GM19025 (cell line): ENCODE measurements around the gene PDYN.

Experiments used
- ATAC-seq: cut with Tn5 transposase; IDR thresholded peaks from one replicate; pipeline ENCODE4 v1.9.1; 2021; ENCODE audit warnings: mild to moderate bottlenecking, low read depth, moderate library complexity; ENCODE audit not compliant: unreplicated experiment

PDYN gene

DNA sequence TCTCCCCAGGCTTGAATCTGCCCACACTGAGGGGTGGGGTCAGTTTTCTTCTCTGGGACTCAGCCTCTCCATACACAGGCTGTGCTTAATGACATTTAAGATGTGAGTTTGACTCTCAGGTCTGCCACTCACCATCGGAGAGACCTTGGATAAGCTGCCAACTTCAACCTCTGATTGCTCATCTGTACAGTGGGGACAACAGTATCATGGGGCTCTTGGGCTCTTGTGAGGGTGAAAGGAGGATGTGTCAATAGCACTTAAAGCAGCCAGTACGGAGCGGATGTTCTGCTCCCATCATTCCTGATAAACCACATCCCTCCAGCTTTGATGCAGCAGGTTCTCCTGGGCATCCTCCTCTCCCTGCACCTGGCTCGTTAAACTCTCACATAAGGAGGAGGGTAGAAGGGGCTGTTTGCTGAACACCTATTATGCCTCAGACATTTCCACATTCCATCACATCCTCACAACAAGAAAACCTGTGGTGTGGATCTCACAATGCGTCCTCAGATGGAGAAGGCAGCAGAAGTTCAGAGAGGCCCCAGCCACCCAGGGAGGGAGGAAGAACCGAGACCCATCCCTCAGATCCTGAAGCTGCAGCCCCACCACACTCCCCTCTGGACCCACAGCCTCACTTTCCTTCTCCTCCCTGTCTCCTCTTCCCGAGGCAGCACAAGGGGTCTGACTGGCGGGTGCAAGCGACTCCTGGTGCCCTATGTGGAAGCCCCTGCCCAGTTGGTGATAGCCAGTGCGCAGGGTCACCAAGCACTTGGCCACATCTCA, 1.9 kb upstream of the PDYN start:
- ATAC-seq: no peak

DNA sequence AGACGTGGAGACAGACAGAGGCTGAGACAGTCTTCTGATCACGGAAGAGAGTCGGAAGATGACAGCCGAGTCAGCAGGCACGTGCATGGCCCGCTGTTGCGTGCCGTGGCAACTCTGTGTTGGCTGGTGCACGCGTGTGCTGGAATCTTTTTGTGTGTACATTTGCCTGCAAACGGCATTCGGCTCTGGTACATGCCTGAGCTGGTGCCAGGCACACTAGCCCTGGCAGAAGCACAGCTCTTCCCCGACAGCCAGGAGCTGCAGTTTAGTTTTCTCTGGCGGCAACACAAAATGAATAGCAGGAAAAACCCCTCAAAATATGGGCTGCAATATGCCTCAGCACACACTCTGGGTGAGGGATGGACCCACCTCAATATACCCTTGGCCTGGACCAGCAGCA, 769 bp upstream of the PDYN start:
- no peak for ATAC-seq

DNA sequence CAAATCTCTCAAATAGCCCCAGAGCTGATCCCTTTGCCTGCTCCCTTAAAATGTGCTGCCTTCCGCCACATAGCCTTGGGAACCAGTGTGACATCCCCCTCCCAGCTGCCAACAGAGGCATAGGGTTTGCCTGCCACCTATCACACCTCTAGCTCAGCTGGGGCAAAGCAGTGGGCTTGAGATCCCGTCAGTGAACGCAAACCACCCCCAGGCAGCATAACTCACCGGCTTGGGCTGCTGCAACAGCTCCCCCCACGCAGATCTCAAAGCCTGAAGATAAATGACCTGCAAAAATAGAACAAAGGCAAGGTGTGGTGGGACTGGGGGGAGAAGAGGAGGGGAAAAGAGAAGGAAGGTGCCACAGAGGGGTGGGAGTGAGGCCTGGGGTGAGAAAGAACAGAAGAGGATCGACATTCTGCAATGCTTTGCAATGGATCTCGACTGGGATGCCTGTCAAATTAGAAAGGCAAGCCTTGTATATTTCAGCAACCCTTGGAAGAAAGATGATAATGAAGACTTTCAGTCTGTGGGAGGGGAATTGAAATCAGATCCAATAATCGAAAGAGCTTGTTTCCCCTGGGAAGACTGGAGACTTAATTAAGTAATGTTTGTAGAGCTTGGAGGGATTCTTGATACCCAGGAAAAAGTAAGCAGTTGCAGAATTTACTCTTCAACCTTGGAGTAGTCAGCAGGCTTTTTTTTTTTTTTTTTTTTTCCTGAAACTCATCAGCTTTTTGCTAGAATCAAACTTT, 1.3 kb downstream of the PDYN start:
- no peak for ATAC-seq

DNA sequence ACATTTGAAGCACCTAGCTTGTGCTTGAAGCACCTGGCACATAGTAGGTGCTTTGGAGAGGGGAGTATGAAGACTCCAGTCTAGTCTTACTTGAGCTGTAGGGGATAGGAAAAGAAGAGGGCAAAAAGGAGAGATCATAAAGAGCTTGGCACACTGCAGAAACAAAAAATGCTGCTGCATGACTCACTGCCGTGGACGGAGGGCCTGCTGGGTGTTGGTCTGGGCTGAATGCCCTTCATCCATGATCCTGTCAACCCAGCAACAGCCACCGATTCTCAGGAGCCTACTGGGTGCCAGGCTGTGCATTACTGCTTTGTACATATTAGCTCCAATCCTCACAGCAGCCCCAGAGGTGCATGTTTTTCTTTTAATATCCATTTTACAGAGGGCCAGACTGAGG, 6.0 kb downstream of the PDYN start:
- no peak for ATAC-seq

DNA sequence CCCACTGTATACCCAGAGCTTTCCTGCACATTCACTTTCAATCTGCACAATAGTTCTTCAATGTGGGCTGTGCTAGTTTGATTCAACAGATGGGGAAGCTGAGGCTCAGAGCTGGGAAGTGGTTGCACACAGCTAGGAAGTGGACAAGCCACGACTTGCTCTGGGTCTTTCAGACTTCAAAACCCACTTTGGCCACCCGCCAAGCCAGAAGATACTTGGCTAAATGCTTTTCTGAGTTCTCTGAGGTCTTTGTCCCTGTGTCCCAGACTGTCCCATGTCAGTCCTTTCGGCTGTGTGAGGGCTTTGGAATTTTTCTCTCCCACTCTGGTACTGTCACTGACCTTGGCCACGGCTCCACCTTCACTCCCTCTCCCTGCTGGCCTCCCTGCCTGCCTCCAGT, 10.6 kb downstream of the PDYN start:
- no peak for ATAC-seq

DNA sequence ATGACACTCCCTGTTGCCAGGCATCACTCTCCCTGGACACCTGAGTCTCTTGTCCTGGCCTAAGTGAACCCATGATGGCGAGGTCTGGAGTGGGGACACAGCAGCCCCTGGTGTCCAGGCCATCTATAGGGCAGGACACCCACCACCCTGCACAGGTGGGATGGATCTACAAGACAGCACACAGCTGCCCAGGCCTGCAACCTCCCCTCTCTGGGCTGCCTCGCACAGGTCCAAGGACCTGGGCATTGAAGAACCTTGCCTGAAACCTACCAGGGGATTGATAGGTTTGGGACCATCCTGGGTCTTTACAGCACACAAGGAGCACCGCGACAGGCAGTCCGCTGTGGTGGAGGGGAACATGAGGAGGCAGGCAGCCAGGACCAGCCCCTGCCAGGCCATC, 11.2 kb downstream of the PDYN start:
- ATAC-seq: no peak

GRCh38 chr20:1979106-1979778, 14.6 kb downstream of the PDYN start:
- ATAC-seq: no peak

GRCh38 chr20:1975291-1975690, 18.6 kb downstream of the PDYN start:
- ATAC-seq: no peak

- ATAC-seq: no peak
These were observed 20.0 kb downstream of the PDYN start for GRCh38 chr20:1973601-1974440.

DNA sequence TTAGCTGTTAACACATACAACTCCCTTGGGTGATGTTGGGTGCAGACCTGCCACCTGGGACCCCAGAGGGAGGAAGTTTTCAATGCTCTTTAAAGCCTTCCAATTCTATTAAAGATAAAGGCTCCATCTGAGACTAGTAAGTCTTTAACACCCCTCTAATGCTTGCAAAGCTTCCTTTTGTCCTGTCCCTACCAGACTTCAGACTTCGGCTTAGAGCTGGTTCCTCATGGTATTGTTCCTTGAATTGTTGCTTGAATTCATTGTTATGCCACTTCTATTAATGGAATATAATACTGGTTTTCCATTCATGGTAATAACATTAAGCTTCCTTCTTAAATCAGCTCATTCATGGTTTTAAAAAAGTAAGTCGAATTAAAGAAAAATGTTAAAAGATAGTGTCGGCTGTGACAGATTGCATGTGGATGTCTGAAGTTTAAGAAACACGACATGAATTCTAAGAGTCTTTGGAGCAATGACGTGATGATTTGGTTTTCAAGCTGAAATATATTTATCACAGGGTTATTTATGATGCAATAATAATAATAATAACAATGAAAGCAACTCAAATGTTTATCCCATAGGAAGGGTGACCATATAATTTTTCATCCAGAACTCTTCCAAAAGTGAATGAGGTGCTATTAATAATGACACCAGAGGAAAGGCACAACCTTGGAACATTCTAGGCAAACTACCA, 21.8 kb downstream of the PDYN start:
- no peak for ATAC-seq

DNA sequence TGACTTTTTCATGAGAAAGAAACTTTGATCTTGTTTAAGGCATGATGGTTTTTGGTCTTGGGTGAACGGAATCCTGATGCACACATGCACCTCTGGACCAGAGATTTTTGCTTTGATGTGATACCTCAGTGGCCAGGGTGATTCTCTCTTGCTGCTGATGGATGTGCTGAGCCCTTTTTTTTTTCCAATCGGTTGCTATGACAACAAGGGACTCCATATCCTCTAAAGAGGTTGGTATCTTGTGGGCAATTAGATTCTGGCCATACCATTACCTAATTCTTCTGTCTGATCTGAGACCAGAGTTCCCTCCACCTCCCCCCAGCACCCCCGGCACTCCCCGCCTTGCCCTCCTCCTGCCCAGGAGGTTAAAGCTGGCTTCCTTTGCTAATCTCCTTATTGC, 24.9 kb downstream of the PDYN start:
- ATAC-seq: no peak

DNA sequence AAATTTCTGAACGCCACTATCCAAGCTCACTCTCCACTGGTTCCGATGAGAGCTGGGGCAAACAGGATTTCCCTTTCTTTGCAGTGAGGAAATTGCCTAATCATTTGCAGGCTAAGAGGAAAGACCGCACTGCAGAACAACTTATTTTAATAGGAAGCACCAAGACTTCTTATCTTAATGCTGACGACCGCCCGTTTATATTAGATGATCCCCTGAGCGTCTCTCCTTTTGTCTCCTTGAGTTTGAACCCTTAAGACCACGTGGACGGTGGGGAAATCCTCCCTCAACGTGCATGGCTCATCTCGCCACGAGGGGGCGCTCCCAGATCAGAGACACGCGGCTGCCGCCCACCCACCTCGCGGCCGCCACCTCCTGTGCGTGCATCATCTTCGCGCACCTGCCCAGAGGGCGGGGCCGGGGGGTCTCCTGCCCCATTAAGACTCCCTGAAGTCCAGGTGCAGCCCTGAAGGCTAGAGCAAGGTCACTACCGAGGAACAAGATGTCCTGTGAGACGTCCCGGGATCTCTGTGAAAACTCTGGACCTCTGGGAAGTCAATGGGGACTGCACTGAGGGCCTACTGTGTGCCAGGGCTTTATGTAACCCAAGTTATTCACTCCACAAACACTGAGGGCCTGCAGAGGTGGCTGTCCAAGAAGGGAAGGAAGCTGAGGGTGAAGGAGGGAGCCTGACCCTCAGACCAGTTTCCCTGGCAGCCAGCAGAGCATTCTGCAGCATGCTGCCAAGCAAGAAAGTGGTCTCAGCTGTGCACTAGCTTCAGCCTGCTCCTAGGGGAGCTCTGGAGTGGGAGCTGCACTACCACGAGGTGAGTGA, 28.1 kb downstream of the PDYN start:
- no peak for ATAC-seq

- no peak for ATAC-seq
These were observed 29.0 kb downstream of the PDYN start for GRCh38 chr20:1964659-1965405.

- ATAC-seq: no peak
These were observed 29.8 kb downstream of the PDYN start for GRCh38 chr20:1964061-1964460.

GRCh38 chr20:1961374-1961773, 32.5 kb downstream of the PDYN start:
- ATAC-seq: no peak

DNA sequence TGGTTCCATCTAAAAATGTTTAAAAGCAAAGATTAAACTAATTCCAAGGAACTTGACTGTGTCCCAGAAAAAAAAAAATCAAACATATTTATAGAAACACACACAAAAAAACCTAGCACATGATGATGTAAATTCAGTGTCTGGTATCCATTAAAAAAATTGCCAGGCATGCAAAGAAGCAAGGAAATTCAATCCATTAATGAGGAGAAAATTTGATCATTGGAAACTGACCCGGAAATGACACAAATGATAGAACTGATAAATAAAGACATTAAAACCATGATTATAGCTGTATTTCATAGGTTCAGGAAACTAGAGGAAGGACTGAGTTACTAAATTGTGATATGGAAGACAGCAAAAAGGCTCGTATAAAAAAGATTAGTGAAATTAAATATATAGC, 34.7 kb downstream of the PDYN start:
- no peak for ATAC-seq

DNA sequence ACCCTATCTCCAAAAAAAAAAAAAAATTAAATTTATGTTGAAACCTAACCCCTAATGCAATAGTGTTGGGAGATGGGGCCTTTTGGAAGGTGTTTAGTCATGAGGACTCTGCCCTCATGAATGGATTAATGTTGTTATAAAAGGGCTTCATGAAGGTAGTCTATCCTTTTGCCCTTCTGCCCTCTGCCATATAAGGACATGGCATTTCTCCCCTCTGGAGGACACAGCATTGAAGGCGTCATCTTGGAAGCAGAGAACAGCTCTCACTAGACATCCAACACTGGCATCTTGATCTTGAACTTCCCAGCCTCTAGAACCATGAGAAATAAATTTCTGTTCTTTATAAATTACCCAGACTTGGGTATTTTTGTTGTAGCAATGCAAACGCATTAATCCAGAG, 35.4 kb downstream of the PDYN start:
- ATAC-seq: no peak

DNA sequence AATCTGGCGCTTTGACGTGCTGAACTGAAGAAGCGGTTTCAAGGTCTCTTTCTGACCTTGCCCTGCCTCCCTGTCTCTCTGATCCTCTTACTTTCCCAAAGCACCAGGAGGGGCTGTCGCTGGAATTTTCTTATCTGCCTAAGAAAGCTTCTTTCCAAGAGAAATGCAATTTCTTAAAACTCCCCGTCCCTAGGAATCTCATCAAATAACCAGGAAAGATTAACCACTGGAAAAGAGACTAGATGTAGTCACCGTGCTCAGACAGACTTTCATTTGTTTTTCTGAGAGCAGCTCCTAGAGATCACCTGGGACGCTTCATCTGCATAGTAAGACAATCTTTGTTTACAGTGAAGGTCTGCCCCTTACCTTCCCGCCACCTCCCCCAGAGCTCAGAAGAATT, 38.6 kb downstream of the PDYN start:
- ATAC-seq: no peak

DNA sequence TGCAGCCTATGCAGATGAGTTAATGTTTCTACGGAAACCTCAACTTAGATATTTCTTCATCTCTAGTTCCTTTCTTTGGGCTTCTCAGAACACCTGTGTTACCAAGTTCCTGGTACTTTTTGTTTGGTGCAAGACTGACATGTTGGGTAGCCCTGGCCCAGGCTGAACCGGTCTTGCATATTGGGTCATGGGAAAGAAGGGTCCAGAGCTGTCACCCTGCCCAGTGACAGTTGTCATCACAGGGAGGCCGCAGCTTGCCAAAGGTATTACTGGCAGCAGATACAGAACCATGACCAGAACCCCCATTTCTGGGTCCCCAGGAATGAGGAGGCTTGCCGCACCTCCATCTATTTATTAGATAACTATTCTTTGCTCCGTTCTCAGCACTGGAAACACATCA, 40.2 kb downstream of the PDYN start:
- ATAC-seq: no peak
